HG02852 (cell line): Measurements from ENCODE around the gene FOXC2.

Source experiments
- ATAC-seq: cut with Tn5 transposase; IDR thresholded peaks from one replicate; pipeline ENCODE4 v1.9.1; 2021; ENCODE audit warnings: mild to moderate bottlenecking, moderate library complexity; ENCODE audit not compliant: unreplicated experiment

Gene FOXC2

GRCh38 chr16:86532526-86532815, 34.2 kb upstream of the FOXC2 start:
- no peak for ATAC-seq

GRCh38 chr16:86533076-86533475, 33.6 kb upstream of the FOXC2 start:
- ATAC-seq, result no peak

DNA sequence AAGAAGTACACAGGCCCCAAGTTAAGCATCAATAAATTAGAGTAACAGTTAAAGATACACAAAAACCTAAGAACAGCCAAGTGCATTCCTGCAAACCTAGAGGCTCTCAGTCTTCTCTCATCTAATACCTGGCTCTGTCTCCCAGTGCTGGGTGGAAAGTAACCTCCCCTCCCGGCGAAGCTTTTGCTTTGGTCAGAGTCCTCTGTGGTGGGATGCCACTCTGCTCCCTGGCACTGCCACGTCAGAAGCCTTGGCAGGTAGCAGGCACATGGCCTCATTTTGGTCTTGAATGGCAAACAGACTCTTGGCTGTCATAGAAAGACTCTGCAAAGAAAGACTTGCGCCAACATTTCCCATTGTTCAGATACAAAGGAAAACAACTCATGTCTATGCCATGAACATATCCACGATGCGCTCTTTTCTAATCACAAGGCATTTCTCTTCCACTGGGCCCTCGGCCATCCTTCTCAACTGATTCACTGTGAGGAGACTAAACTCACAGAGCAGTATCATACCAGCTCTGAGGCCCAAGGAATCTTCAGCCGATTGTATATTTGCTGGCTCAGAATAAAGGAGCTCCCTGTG, 32.8 kb upstream of the FOXC2 start:
- ATAC-seq, result no peak

GRCh38 chr16:86534779-86535615, 31.6 kb upstream of the FOXC2 start:
- ATAC-seq, result no peak

- no peak for ATAC-seq
Measured at GRCh38 chr16:86536621-86537020, 30.0 kb upstream of the FOXC2 start.

DNA sequence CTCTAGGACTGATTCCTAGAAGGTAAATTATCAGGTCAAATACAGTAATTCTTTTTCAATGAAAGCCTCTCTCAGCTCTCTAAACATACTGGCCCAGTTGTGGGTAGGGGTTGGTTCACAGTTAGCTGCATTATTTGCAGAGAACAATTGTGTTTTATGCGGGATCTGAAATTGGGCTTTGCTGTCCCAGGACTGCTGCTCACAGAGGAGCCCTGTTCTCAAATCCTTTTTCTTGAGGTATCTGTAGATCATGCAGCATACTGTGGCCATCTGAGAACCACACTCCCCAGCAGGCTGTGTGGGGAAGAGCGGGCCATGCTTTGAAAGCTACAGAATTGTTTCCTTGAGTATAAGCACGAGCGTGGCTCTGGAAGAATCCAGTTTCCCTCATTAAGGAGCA, 29.1 kb upstream of the FOXC2 start:
- no peak for ATAC-seq

DNA sequence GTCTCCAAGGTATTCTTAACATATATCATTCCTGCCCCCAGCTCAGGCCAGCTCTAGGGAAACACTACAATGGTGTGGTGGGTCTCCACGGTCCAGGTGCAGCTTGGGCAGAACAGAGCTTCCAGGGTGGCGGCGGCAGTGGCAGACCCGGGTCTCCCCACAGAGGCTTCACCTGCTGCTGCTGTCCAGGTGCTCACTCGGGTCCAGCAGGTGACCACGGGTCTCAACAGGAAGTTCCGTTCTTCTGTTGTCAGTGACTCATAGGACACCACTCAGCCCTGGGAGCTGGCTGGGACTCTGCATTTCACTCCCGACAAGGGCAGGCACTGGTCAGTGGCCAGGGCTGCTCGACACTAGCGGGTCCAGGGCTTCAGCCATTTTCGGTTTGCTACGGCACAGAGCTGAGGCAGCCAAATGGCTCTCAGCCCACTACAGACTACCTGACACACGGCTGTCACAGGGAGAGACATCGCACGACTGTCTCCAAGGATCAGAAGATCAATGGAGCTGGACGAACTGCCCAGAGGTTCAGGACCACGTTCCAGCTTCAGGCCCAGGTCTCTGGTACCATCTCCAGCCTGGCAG, 28.3 kb upstream of the FOXC2 start:
- ATAC-seq, result no peak

- ATAC-seq, result no peak
Measured at GRCh38 chr16:86540894-86541293, 25.7 kb upstream of the FOXC2 start.

- ATAC-seq, result no peak
Measured at GRCh38 chr16:86541560-86541959, 25.1 kb upstream of the FOXC2 start.

DNA sequence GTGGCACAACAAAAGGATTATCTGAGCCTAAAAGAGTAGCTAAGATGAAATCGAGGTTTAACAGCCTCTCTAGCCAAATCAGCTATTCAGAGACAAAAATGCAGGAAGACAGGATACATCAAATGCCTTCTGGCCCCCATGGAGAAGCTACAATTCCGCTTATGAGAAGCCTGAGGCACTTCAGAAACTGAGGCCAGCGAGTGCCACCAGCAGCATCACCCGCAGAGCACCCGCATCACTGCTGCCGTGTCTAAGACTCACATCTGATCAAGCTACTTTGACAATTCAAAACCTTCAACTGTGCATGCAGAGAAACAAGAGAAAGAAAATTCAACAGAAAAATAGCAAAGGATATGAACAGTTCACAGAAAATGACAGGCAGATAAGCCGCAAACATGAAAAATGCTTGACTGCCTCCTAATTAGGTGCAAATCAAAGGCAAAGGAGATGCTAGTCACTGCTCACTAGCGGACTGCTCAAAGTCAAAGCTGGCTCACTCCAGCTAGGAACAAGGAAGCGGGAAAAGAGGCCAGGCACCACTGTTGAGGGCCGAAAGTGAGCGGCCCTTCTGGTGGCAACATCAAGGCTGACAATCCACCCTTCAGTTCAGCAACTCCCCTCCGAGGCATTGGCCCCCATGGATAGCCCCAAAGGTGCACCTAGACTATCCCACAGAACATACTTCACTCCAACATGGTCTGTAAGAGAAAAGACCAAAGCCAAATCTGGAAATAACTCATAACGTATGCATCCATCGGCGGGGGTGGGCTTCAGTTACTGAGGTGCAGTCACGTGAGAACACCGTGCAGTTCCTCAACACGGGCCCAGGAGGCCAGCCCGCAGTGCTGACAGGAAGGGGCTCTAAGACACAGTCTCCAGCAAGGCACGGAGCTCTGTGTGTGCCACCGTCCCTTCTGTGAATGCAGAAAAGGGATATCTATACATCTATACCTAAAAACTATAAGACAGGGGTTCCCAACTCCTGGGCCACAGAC, 23.6 kb upstream of the FOXC2 start:
- ATAC-seq, result no peak

GRCh38 chr16:86545481-86545880, 21.1 kb upstream of the FOXC2 start:
- ATAC-seq, result no peak

- ATAC-seq, result no peak
Measured at GRCh38 chr16:86545954-86546637, 20.5 kb upstream of the FOXC2 start.

- no peak for ATAC-seq
Measured at GRCh38 chr16:86546638-86547013, 20.0 kb upstream of the FOXC2 start.

- ATAC-seq, result no peak
Measured at GRCh38 chr16:86547286-86547685, 19.3 kb upstream of the FOXC2 start.

GRCh38 chr16:86549076-86549892, 17.3 kb upstream of the FOXC2 start:
- no peak for ATAC-seq

DNA sequence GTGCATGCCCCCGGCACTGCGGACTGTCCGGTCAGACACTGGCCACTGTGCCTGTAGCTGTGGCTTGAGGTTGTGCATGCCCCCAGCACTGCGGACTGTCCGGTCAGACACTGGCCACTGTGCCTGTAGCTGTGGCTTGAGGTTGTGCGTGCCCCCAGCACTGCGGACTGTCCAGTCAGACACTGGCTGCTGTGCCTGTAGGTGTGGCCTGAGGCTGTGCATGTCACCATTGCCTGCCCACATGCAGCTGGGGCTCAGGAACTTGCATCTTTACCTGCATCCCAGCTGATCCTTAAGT, 16.8 kb upstream of the FOXC2 start:
- no peak for ATAC-seq

DNA sequence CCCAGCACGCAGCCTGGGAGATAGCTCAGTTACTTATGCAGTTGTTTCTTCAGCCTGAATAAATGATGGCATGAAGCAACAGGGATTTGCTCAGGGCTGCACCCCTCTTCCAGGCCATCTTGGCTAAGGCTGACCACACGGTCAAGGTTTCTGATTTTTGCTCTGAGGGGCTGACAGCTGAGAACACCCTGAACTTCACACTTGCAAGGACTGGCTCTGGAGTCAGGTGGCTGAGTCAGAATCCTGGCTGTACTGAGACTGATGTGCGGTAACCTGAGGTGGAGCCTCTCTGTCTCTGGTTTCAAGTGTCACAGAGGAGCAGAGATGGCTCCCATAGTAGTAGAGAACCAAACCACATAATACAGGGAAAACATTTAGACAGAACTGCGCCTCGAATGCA, 16.3 kb upstream of the FOXC2 start:
- no peak for ATAC-seq

DNA sequence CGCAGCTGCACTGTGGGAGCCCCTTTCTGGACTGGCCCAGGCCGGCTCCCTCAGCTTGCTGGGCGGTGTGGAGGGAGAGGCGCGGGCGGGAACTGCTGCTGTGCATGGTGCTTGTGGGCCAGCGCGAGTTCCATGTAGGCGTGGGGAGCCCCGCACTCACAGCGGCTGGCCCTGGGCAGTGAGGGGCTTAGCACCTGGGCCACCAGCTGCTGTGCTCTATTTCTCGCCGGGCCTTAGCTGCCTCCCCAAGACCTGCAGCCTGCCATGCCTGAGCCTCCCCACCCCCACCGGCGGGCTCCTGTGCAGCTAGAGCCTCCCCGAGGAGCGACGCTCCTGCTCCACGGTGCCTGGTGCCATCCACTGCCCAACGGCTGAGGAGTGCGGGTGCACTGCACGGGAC, 13.3 kb upstream of the FOXC2 start:
- no peak for ATAC-seq

GRCh38 chr16:86554599-86554916, 12.1 kb upstream of the FOXC2 start:
- ATAC-seq, result no peak
